A549 (cell line): ENCODE data around the gene GATA6. TPM values are rescaled to one million over a fixed set of nuclear protein-coding genes. Genes with fewer than 3 reads are reported as not detected.

Experiments
- ATAC-seq, 2 experiments: fragments of 200-7000 bp in 1 of 2; fragments of >200 bp in 1 of 2; cut with Nextera tagmentation in 1 of 2; cut with Tn5 transposase in 1 of 2; 3 replicates each; pipeline versions ENCODE4 v1.8.0 to v1.9.1; 2018 to 2020; ENCODE audit warnings: mild to moderate bottlenecking in 1 of 2, moderate library complexity in 1 of 2
- CTCF ChIA-PET: fragments of 300-600 bp; sonication (Branson Sonifier 250); formaldehyde crosslinking; extraction: SDS; loops from one replicate; lab custom pipeline; 2021; ENCODE audit warnings: antibody characterized with exemption, inconsistent platforms; lab: Yijun Ruan, JAX
- POLR2A ChIA-PET: fragments of 350-600 bp; formaldehyde crosslinking; extraction: SDS; loops from one replicate; lab custom pipeline; 2021; ENCODE audit warnings: antibody characterized with exemption, inconsistent platforms; lab: Yijun Ruan, JAX
- DNase-seq, 2 experiments: peaks; one replicate each; pipeline versions ENCODE4 v3.0.0 to v3.0.0-alpha.2; 2011 to 2016; ENCODE audit warnings: low read depth in 1 of 2, low spot score in 1 of 2
- FAIRE-seq: peaks from 2 replicates; lab custom pipeline; 2011; peaks lifted over from hg19 to GRCh38; lab: Jason Lieb, UNC
- H3K27ac ChIP-seq, 2 experiments: fragments of >200 bp; sonication (Bioruptor Twin); formaldehyde crosslinking; 3 replicates each; pipeline ENCODE4 v1.5.1; 2016 to 2017
- H3K4me1 ChIP-seq: fragments of >200 bp; sonication (Bioruptor Twin); formaldehyde crosslinking; 3 replicates; pipeline ENCODE4 v1.6.1; 2016
- H3K4me2 ChIP-seq: fragments of >200 bp; sonication (Bioruptor Twin); formaldehyde crosslinking; 3 replicates; pipeline ENCODE4 v1.6.1; 2016
- H3K4me3 ChIP-seq: fragments of >200 bp; sonication (Bioruptor Twin); formaldehyde crosslinking; 3 replicates; pipeline ENCODE4 v1.5.1; 2016
- H3K9me3 ChIP-seq: fragments of >200 bp; sonication (Bioruptor Twin); formaldehyde crosslinking; 3 replicates; pipeline ENCODE4 v1.6.1; 2016
- CBX2 ChIP-seq: fragments of 200-600 bp; sonication (generic); IDR thresholded peaks from 2 replicates; pipeline ENCODE4 v1.6.1; 2016; ENCODE audit warnings: low read depth, mild to moderate bottlenecking, borderline replicate concordance
- CEBPB ChIP-seq, 2 experiments: fragments of >200 bp in 1 of 2; sonication (Bioruptor Twin) in 1 of 2; formaldehyde crosslinking in 1 of 2; IDR thresholded peaks; 2 replicates each; pipeline ENCODE4 v1.6.1; 2012 to 2016
- ELK1 ChIP-seq: fragments of 150-350 bp; IDR thresholded peaks from 2 replicates; pipeline ENCODE4 v1.6.1; 2014; ENCODE audit warnings: low read depth, mild to moderate bottlenecking, low read length
- FOSL2 ChIP-seq, 2 experiments: fragments of 450-650 bp in 1 of 2; fragments of >200 bp in 1 of 2; sonication (Bioruptor Twin) in 1 of 2; formaldehyde crosslinking; IDR thresholded peaks; 2 replicates each; pipeline versions ENCODE4 v1.5.0 to v1.6.1; 2016 to 2020; ENCODE audit warnings: mild to moderate bottlenecking in 1 of 2, moderate library complexity in 1 of 2
- HMGXB4 ChIP-seq: fragments of 250-450 bp; sonication (Bioruptor Pico); IDR thresholded peaks from 2 replicates; pipeline ENCODE4 v1.5.0; 2021; ENCODE audit warnings: mild to moderate bottlenecking, moderate library complexity, borderline replicate concordance
- HOXB5 ChIP-seq: fragments of 250-450 bp; sonication (Bioruptor Pico); IDR thresholded peaks from 2 replicates; pipeline ENCODE4 v1.5.0; 2020; ENCODE audit warnings: mild to moderate bottlenecking, moderate library complexity
- MAZ ChIP-seq: fragments of 150-350 bp; IDR thresholded peaks from 2 replicates; pipeline ENCODE4 v1.6.1; 2014; ENCODE audit warnings: antibody characterized with exemption, low read depth, low read length, borderline replicate concordance
- NFE2L2 ChIP-seq: fragments of 150-350 bp; conservative IDR thresholded peaks from 2 replicates; pipeline ENCODE4 v1.6.1; 2014; ENCODE audit warnings: low read length
- NR3C1 ChIP-seq: fragments of >200 bp; sonication (Bioruptor Twin); formaldehyde crosslinking; IDR thresholded peaks from 3 replicates; pipeline ENCODE4 v1.6.1; 2017
- PBX3 ChIP-seq: IDR thresholded peaks from 2 replicates; pipeline ENCODE4 v1.6.1; 2012
- POLR2A ChIP-seq: IDR thresholded peaks from 2 replicates; pipeline ENCODE4 v1.6.1; 2012; ENCODE audit warnings: mild to moderate bottlenecking, low read length
- SREBF2 ChIP-seq: fragments of 450-650 bp; IDR thresholded peaks from 2 replicates; pipeline ENCODE4 v1.6.1; 2014; ENCODE audit warnings: mild to moderate bottlenecking, moderate library complexity
- USF2 ChIP-seq: fragments of 450-650 bp; IDR thresholded peaks from 2 replicates; pipeline ENCODE4 v1.6.1; 2014; ENCODE audit warnings: antibody characterized with exemption
- ZNF302 ChIP-seq: fragments of 250-450 bp; sonication (Bioruptor Pico); IDR thresholded peaks from 2 replicates; pipeline ENCODE4 v1.9.0; 2021; ENCODE audit warnings: inconsistent platforms, mild to moderate bottlenecking, moderate library complexity
- ZSCAN20 ChIP-seq: fragments of 250-450 bp; sonication (Bioruptor Pico); IDR thresholded peaks from 2 replicates; pipeline ENCODE4 v1.8.0; 2022; ENCODE audit warnings: mild to moderate bottlenecking, moderate library complexity
- WGBS: methylation state at CpG from one replicate; pipeline ENCODE4 v1.1.6; 2017; ENCODE audit errors: missing lambda C conversion rate; 5-methylcytosine and 5-hydroxymethylcytosine counted together
- polyA plus RNA-seq, 4 experiments: library from polyadenylated mRNA; depleted of rRNA in 3 of 4; stranded (reverse); fragments of >200 nt; fragmentation: RNase III in 1 of 4; extraction: RNeasy Plus Mini Kit Qiagen cat#74134 plus additional on column Dnase treatment in 1 of 4; gene quantifications; 2 replicates in 3 of 4; 3 replicates in 1 of 4; pipeline ENCODE4 v1.2.3, GENCODE V29; 2011 to 2017

GATA6 gene
- polyA plus RNA-seq, 2 of the 4 experiments (the other 2 are of a cell fraction) = 1.2 to 1.3 TPM

- Histone ChIP-seq H3K9me3 (no peaks in the 10 kb centered on the region), H3K4me2 (no peak overlapping the region), H3K27ac (no peak overlapping the region), H3K4me3 (no peak overlapping the region), H3K4me1 (peaks cover 11% of the 10 kb centered on the region; the same call in 2 of the 3 replicates)
- DNase-seq (no peak), FAIRE-seq (no peak), ATAC-seq (no peak)
- ChIA-PET CTCF (no interaction called here), POLR2A (no interaction called here)
- 71% methylated on average over 2 of the region's 2 CpGs for WGBS
- TF ChIP-seq ZSCAN20 (CRISPR knock-in tag) = no peak
These were observed 42.3 kb downstream of the GATA6 start for GRCh38 chr18:22211657-22212056.

GRCh38 chr18:22213333-22213973 lies 44.1 kb downstream of the GATA6 start:
- ATAC-seq = no peak
- ChIA-PET POLR2A (no interaction called here), CTCF (no interaction called here)
- Histone ChIP-seq H3K9me3 (no peaks in the 10 kb centered on the region), H3K27ac (no peak overlapping the region; a peak in 1 of 6 replicates), H3K4me1 (peaks cover 11% of the 10 kb centered on the region; the same call in 2 of the 3 replicates), H3K4me3 (no peak overlapping the region), H3K4me2 (no peak overlapping the region)
- FAIRE-seq = no peak
- no peak for DNase-seq
- WGBS = 79% methylated on average over 6 of the region's 6 CpGs
- no peak for TF ChIP-seq FOSL2 (IDR thresholded peaks at IDR 0.05)
- no peak for TF ChIP-seq FOSL2 (CRISPR knock-in tag; IDR thresholded peaks at IDR 0.05)
- no peak for TF ChIP-seq SREBF2
- TF ChIP-seq PBX3 = no peak
- no peak for TF ChIP-seq NR3C1
- TF ChIP-seq CBX2 = no peak
- TF ChIP-seq CEBPB (IDR thresholded peaks at IDR 0.05) = no peak
- no peak for TF ChIP-seq MAZ
- TF ChIP-seq NFE2L2 = no peak
- TF ChIP-seq, all 56 proteins: peak for 0

GRCh38 chr18:22214731-22215528 lies 45.5 kb downstream of the GATA6 start:
- H3K4me1 ChIP-seq = peaks cover 11% of the 10 kb centered on the region; the same call in 2 of the 3 replicates
- peak overlapping the region in 1 of 2 experiments; percentile 18; a peak in 1 of 6 replicates for H3K27ac ChIP-seq
- no peak overlapping the region for H3K4me2 ChIP-seq
- H3K9me3 ChIP-seq = no peaks in the 10 kb centered on the region
- DNase-seq (peak in 1 of 2 experiments; percentile 22), ATAC-seq (no peak), FAIRE-seq (no peak)
- WGBS = 77% methylated on average over 13 of the region's 13 CpGs
- ChIA-PET POLR2A (no interaction called here), CTCF (interaction anchor here (1.5 kb wide), 1 partner anchor 15 kb away, joined by 3 read pairs; no protein-coding TSS in a partner anchor)
- no peak overlapping the region for H3K4me3 ChIP-seq
- TF ChIP-seq FOSL2 (IDR thresholded peaks at IDR 0.05) = no peak
- TF ChIP-seq FOSL2 (CRISPR knock-in tag; IDR thresholded peaks at IDR 0.05) = 0 out of 2 replicates have a peak, but pooled peaks have one; percentile 5
- TF ChIP-seq USF2 = no peak

GRCh38 chr18:22218835-22219234 lies 49.4 kb downstream of the GATA6 start:
- no peak for DNase-seq
- Histone ChIP-seq H3K4me2 (no peak overlapping the region), H3K9me3 (no peaks in the 10 kb centered on the region), H3K4me3 (no peak overlapping the region), H3K4me1 (peaks cover 23% of the 10 kb centered on the region), H3K27ac (no peak overlapping the region)
- ChIA-PET POLR2A (no interaction called here), CTCF (interaction anchor here (1.1 to 3.0 kb wide), 4 partner anchors 8 to 344 kb away, joined by 3 to 7 read pairs (median 4); no protein-coding TSS in a partner anchor)
- no peak for ATAC-seq
- TF ChIP-seq ZNF302 (CRISPR knock-in tag) (no peak), ELK1 (no peak), HOXB5 (CRISPR knock-in tag) (no peak), CBX2 (no peak), ZSCAN20 (CRISPR knock-in tag) (no peak), HMGXB4 (CRISPR knock-in tag) (no peak), POLR2A (no peak)
- WGBS = 84% methylated on average over 4 of the region's 5 CpGs
- FAIRE-seq = no peak
